Gastroesophageal sphincter (tissue), 4 donors: ENCODE results near the gene ZNF212. TPM values are rescaled to one million over a fixed set of nuclear protein-coding genes. Genes with fewer than 3 reads are reported as not detected.
"Not testable (repeated sequence)": the region's sequence is repeated elsewhere in the genome, so short reads cannot be mapped to it uniquely, and the experiment has no call there.

Experiments
- ATAC-seq: fragments of 150-250 bp; one replicate; pipeline ENCODE4 v1.9.1; 2016; ENCODE audit warnings: mild to moderate bottlenecking, moderate library complexity
- H3K27ac ChIP-seq, 4 donors: fragments of 200-600 bp; sonication (generic) in 3 of 4; 1 replicate in 3 of 4; 2 replicates in 1 of 4; pipeline ENCODE4 v1.5.1; 2016 to 2019
- H3K27me3 ChIP-seq: fragments of 200-600 bp; sonication (generic); one replicate; pipeline ENCODE4 v1.5.1; 2019
- H3K36me3 ChIP-seq, 2 donors: fragments of 200-600 bp; sonication (generic); one replicate each; pipeline ENCODE4 v1.5.1; 2019; ENCODE audit warnings: control low read depth in 1 of 2
- H3K4me1 ChIP-seq, 3 donors: fragments of 200-600 bp; sonication (generic); 1 replicate in 2 of 3; 2 replicates in 1 of 3; pipeline ENCODE4 v1.5.1; 2016 to 2019; ENCODE audit warnings: control low read depth in 2 of 3
- H3K4me3 ChIP-seq, 2 donors: fragments of 200-600 bp; sonication (generic); one replicate each; pipeline ENCODE4 v1.5.1; 2019; ENCODE audit warnings: mild to moderate bottlenecking in 1 of 2, moderate library complexity in 1 of 2
- H3K9me3 ChIP-seq, 3 donors: fragments of 200-600 bp; sonication (generic); one replicate each; pipeline ENCODE4 v1.5.1; 2017 to 2019; ENCODE audit warnings: control low read depth in 2 of 3
- EP300 ChIP-seq: sonication (generic); formaldehyde crosslinking; IDR thresholded peaks from one replicate; pipeline ENCODE4 v1.6.1; 2017; ENCODE audit warnings: antibody characterized with exemption, mild to moderate bottlenecking
- POLR2A ChIP-seq, 2 donors: fragments of 450-650 bp; IDR thresholded peaks; one replicate each; pipeline ENCODE4 v1.6.1; 2017; ENCODE audit warnings: antibody characterized with exemption in 2 of 2, mild to moderate bottlenecking in 2 of 2, moderate library complexity in 1 of 2
- POLR2AphosphoS5 ChIP-seq: sonication (generic); formaldehyde crosslinking; IDR thresholded peaks from one replicate; pipeline ENCODE4 v1.6.1; 2017; ENCODE audit warnings: antibody characterized with exemption
- WGBS, 2 donors: methylation state at CpG; one replicate each; pipeline ENCODE4 v1.1.5; 2018; ENCODE audit warnings: low coverage in 1 of 2; 5-methylcytosine and 5-hydroxymethylcytosine counted together
- total RNA-seq, 4 donors: library from RNA; depleted of rRNA; stranded (reverse); fragments of >200 nt; gene quantifications; one replicate each; pipeline ENCODE4 v1.1.0, GENCODE V29; 2016
- TF ChIP-seq, protein P1 (sequence below), 4 experiments: fragments of 200-600 bp in 2 of 4; fragments of 450-650 bp in 2 of 4; sonication (generic) in 1 of 4; IDR thresholded peaks; one replicate each; pipeline ENCODE4 v1.5.1; 2017 to 2019; ENCODE audit warnings: antibody characterized with exemption in 4 of 4, mild to moderate bottlenecking in 2 of 4, moderate library complexity in 2 of 4

ZNF212 gene
- total RNA-seq, 4 donors from 2014 or later = 4.3 to 11.1 (median 9.4) TPM

DNA sequence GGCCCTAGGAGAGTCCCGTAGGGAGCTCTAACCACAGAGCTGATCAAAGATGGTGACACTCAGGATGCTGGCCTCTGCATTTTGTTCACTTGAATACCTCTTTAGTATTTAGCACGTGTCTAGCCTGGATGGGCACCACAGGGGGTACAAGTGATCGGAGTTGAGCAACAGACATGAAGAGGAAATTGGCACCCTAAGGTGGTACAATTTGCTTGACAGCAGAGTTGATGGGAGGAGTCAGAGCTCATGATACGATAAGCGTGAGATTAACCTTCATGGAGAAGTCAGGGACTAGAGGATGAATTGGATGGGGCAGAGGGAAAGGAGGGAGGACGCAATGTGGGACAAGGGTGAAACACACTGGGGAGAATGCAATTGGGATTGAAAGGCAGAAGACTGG, 9.9 kb upstream of the ZNF212 start:
- no peak overlapping the region for H3K4me3 ChIP-seq
- H3K27ac ChIP-seq = no peak overlapping the region
- WGBS, 2 donors = 53 to 73% methylated on average over 2 to 5 of the region's 6 CpGs
- H3K36me3 ChIP-seq = peaks cover 0 to 16% of the 10 kb centered on the region in 2 donors
- TF ChIP-seq EP300 (no peak), POLR2A (IDR thresholded peaks at IDR 0.05) (no peak)
- H3K4me1 ChIP-seq = no peaks in the 10 kb centered on the region
- no peak for ATAC-seq
- H3K9me3 ChIP-seq = no peaks in the 10 kb centered on the region
- H3K27me3 ChIP-seq = no peaks in the 10 kb centered on the region

DNA sequence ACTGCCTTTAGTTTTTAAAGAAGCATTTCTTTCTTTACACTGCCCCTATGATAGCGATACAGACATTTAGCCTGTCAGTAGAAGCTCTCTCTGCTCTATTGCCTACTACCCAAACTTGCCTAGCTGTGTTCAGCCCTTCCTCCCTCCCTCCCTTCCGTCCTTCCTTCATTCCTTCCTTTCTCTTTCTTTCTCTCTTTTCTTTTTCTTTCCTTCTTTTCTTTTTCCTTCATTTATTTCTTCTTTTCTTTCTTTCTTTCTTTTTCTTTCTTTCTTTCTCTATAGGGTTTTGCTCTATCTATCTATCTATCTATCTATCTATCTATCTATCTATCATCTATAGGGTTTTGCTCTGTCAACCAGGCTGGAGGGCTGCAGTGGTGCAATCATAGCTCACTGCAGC, 7.1 kb upstream of the ZNF212 start:
- WGBS, 2 donors = 33 to 82% methylated on average over 1 to 2 of the region's 2 CpGs
- no peak overlapping the region for H3K4me3 ChIP-seq
- no peak for ATAC-seq
- TF ChIP-seq POLR2A (IDR thresholded peaks at IDR 0.05) = no peak
- TF ChIP-seq, protein P1, sequence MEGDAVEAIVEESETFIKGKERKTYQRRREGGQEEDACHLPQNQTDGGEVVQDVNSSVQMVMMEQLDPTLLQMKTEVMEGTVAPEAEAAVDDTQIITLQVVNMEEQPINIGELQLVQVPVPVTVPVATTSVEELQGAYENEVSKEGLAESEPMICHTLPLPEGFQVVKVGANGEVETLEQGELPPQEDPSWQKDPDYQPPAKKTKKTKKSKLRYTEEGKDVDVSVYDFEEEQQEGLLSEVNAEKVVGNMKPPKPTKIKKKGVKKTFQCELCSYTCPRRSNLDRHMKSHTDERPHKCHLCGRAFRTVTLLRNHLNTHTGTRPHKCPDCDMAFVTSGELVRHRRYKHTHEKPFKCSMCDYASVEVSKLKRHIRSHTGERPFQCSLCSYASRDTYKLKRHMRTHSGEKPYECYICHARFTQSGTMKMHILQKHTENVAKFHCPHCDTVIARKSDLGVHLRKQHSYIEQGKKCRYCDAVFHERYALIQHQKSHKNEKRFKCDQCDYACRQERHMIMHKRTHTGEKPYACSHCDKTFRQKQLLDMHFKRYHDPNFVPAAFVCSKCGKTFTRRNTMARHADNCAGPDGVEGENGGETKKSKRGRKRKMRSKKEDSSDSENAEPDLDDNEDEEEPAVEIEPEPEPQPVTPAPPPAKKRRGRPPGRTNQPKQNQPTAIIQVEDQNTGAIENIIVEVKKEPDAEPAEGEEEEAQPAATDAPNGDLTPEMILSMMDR (IDR thresholded peaks at IDR 0.05) = no peak
- no peak for TF ChIP-seq EP300
- TF ChIP-seq POLR2AphosphoS5 = no peak
- no peaks in the 10 kb centered on the region for H3K27me3 ChIP-seq
- H3K36me3 ChIP-seq = no peaks in the 10 kb centered on the region
- H3K4me1 ChIP-seq = no peaks in the 10 kb centered on the region
- H3K9me3 ChIP-seq = no peaks in the 10 kb centered on the region
- no peak overlapping the region for H3K27ac ChIP-seq

DNA sequence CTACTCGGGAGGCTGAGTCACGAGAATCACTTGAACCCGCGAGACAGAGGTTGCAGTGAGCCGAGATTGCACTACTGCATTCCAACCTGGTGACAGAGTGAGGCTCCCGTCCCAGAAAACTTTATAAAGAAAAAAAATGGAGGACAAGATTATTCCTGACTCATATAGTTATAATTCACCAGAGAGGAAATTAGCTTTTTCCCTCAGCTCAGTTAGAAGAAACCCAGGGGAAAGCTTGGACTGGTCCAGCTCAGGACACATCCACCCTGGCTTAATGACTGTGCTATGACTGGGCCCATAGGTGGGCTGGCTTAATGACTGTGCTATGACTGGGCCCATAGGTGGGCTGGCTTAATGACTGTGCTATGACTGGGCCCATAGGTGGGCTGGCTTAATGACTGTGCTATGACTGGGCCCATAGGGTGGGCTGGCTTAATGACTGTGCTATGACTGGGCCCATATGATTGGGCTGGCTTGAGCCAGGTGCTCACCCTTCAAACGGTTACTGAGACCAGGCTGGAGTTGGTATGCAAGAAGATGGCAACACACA, 5.7 kb upstream of the ZNF212 start:
- H3K27me3 ChIP-seq, H3K36me3 ChIP-seq, H3K27ac ChIP-seq, ATAC-seq, H3K4me3 ChIP-seq, H3K9me3 ChIP-seq, H3K4me1 ChIP-seq: not testable (repeated sequence)
- WGBS, 2 donors = 38 to 48% methylated on average over 3 to 6 of the region's 7 CpGs

DNA sequence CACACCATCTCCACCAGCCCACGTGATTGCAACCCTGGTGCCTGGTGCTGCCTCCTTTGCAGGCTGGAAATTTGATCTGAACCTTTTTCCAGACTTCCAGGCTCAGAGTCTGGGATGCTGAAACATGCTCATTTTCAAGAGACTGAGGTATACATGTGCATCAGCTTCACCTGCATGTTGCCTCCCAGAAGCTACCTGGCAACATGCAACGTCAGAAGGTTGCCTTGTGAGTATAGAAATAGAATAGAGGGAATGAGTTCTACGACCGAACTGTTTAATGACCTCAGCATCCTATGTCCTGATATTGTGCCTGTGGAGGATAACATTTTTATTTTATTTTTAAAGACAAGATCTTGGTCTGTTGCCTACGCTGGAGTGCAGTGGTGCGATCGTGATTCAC, 1.9 kb upstream of the ZNF212 start:
- Histone ChIP-seq H3K27me3 (no peaks in the 10 kb centered on the region), H3K36me3 (no peaks in the 10 kb centered on the region), H3K27ac (no peak overlapping the region), H3K9me3 (no peaks in the 10 kb centered on the region), H3K4me1 (peaks cover 0 to 27% (median 10%) of the 10 kb centered on the region in 3 donors), H3K4me3 (no peak overlapping the region)
- TF ChIP-seq POLR2AphosphoS5 (no peak), POLR2A (IDR thresholded peaks at IDR 0.05) (no peak), EP300 (no peak)
- TF ChIP-seq, protein P1 (IDR thresholded peaks at IDR 0.05) = no peak
- ATAC-seq = no peak
- 87 to 89% methylated on average over 4 to 7 of the region's 7 CpGs for WGBS, 2 donors

DNA sequence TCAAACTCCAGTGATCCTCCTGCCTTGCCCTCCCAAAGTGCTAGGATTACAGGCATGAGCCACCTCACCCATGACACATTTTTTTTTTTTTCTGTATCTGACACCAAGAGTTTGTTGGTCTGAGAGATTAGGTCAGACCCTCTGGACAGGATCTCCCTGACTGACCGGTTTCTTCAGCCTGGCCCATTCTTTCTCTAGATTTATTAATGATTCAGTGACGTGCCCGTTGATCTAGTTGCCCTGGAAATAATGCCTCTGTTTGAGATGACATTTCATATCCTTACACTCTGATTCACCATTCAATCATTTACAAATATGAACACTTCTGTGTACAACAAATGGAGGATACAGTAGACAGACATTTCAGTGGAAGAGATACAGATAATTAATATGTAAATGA, 1.4 kb upstream of the ZNF212 start:
- H3K4me1 ChIP-seq = peaks cover 0 to 27% (median 10%) of the 10 kb centered on the region in 3 donors
- no peak overlapping the region for H3K4me3 ChIP-seq
- 48% methylated on average over 3 of the region's 3 CpGs; no CpG with 5 or more reads in 1 of the 2 donors for WGBS, 2 donors
- H3K27ac ChIP-seq = no peak overlapping the region
- TF ChIP-seq POLR2A (IDR thresholded peaks at IDR 0.05) (no peak), EP300 (no peak), POLR2AphosphoS5 (no peak)
- TF ChIP-seq, protein P1 (IDR thresholded peaks at IDR 0.05) = no peak
- no peaks in the 10 kb centered on the region for H3K9me3 ChIP-seq
- no peaks in the 10 kb centered on the region for H3K36me3 ChIP-seq
- no peaks in the 10 kb centered on the region for H3K27me3 ChIP-seq
- no peak for ATAC-seq

DNA sequence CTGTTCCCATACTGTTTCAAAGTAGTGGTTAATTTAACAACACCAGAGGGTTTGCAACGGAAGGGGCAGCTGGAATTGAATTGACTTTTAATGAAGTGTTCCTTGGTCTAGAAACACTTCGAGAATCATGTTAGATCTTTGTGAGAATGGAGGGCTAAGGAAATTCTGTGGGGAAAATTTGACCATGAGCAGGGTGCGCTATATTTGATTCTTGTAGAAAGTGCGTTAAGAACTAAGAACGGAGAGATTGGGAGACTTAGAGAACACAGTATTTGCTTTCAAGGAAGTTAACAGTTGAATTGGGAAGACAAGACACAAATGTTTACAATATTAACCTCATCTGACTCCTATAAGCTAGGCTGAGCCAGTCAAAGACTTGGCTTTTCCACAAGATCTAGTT, 1.2 kb downstream of the ZNF212 start:
- TF ChIP-seq POLR2AphosphoS5 = no peak
- TF ChIP-seq, protein P1 (IDR thresholded peaks at IDR 0.05) = no peak
- no peak for TF ChIP-seq POLR2A (IDR thresholded peaks at IDR 0.05)
- TF ChIP-seq EP300 = no peak
- Histone ChIP-seq H3K4me3 (peak overlapping the region; percentile 83 to 98), H3K4me1 (peaks cover 0 to 27% (median 10%) of the 10 kb centered on the region in 3 donors), H3K36me3 (no peaks in the 10 kb centered on the region), H3K27me3 (no peaks in the 10 kb centered on the region), H3K9me3 (no peaks in the 10 kb centered on the region), H3K27ac (no peak overlapping the region)
- 70 to 90% methylated on average over 2 to 5 of the region's 5 CpGs for WGBS, 2 donors
- ATAC-seq = no peak
